A673 (cell line): ENCODE measurements around the gene CLDN11. TPM values are rescaled to one million over a fixed set of nuclear protein-coding genes. Genes with fewer than 3 reads are reported as not detected.

Experiments used
- BruUV-seq: library from RNA; stranded (reverse); fragments of 400-500 nt; replicated peaks from 2 replicates; lab custom pipeline; 2021; lab: Mats Ljungman, UMichigan
- CTCF ChIA-PET: fragments of 300-600 bp; sonication (Branson Sonifier 250); formaldehyde crosslinking; loops from one replicate; lab custom pipeline; 2022; ENCODE audit warnings: antibody characterized with exemption; lab: Charles Lee
- POLR2A ChIA-PET: fragments of 300-600 bp; sonication (Branson Sonifier 250); formaldehyde crosslinking; loops from one replicate; lab custom pipeline; 2022; ENCODE audit warnings: antibody characterized with exemption; ENCODE audit not compliant: low non-redundant PET; lab: Charles Lee
- DNase-seq: peaks from one replicate; pipeline ENCODE4 v3.0.0-alpha.2; 2015; ENCODE audit warnings: low spot score
- H3K27ac ChIP-seq: fragments of 200-600 bp; sonication (generic); 2 replicates; pipeline ENCODE4 v1.5.1; 2016; ENCODE audit warnings: mixed run types, low read depth, mild to moderate bottlenecking, mixed read lengths, antibody characterized with exemption, low read length; ENCODE audit not compliant: poor library complexity, severe bottlenecking
- H3K27me3 ChIP-seq: fragments of 200-600 bp; sonication (generic); replicated peaks from 2 replicates; pipeline ENCODE4 v1.6.1; 2017; ENCODE audit warnings: mixed run types, low read depth, mild to moderate bottlenecking, mixed read lengths, antibody characterized with exemption, low read length; ENCODE audit not compliant: insufficient read depth, poor library complexity
- H3K36me3 ChIP-seq: fragments of 200-600 bp; sonication (generic); 2 replicates; pipeline ENCODE4 v1.6.1; 2016; ENCODE audit warnings: mixed run types, mild to moderate bottlenecking, mixed read lengths, antibody characterized with exemption, low read length; ENCODE audit not compliant: insufficient read depth, poor library complexity, severe bottlenecking
- H3K4me1 ChIP-seq: fragments of 200-600 bp; sonication (generic); 2 replicates; pipeline ENCODE4 v1.6.1; 2017; ENCODE audit warnings: mixed run types, mild to moderate bottlenecking, mixed read lengths, antibody characterized with exemption, low read length; ENCODE audit not compliant: insufficient read depth, poor library complexity, severe bottlenecking
- H3K4me3 ChIP-seq: fragments of 200-600 bp; sonication (generic); 2 replicates; pipeline ENCODE4 v1.5.1; 2016; ENCODE audit warnings: low read depth, mixed run types, mild to moderate bottlenecking, mixed read lengths, low read length; ENCODE audit not compliant: poor library complexity, severe bottlenecking
- H3K9me3 ChIP-seq: fragments of 200-600 bp; sonication (generic); 2 replicates; pipeline ENCODE4 v1.6.1; 2016; ENCODE audit warnings: mixed run types, low read depth, mild to moderate bottlenecking, mixed read lengths, antibody characterized with exemption, low read length; ENCODE audit not compliant: poor library complexity, severe bottlenecking
- EZH2 ChIP-seq: fragments of 200-600 bp; sonication (generic); IDR thresholded peaks from 2 replicates; pipeline ENCODE4 v1.6.1; 2017; ENCODE audit warnings: borderline replicate concordance, low read depth, mild to moderate bottlenecking, mixed read lengths, antibody characterized with exemption, low read length; ENCODE audit not compliant: poor library complexity, severe bottlenecking
- intact Hi-C: fragments of 100-400 bp; cut with micrococcal nuclease; formaldehyde crosslinking; loops from one replicate; pipeline ENCODE4 v1.10.0; 2022; ENCODE audit not compliant: unreplicated experiment
- total RNA-seq: library from RNA; stranded (reverse); gene quantifications from 2 replicates; pipeline ENCODE4 v1.2.3, GENCODE V29; 2021
- TF ChIP-seq, protein P1 (sequence below): fragments of 300-800, 200-600 bp; sonication (generic); conservative IDR thresholded peaks from 2 replicates; pipeline ENCODE4 v1.5.1; 2017; ENCODE audit warnings: low read depth, mild to moderate bottlenecking, antibody characterized with exemption, low read length, moderate library complexity, mixed read lengths

The CLDN11 gene
- total RNA-seq, 1 experiment from 2014 or later, result not detected

DNA sequence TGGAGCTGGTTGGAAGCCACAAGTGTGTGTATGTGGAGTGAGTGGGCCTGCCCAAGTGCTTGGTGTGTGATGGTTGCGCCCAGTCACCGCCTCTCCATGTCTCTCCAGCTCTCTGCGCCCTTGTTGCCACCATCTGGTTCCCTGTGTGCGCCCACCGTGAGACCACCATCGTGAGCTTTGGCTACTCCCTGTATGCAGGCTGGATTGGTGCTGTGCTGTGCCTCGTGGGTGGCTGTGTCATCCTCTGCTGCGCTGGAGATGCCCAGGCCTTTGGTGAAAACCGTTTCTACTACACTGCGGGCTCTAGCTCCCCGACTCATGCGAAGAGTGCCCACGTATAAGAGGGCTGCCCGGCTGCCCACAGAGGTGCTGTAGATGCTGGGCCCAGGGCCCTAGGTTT is 13.7 kb downstream of the CLDN11 start:
- no peaks in the 10 kb centered on the region for H3K27me3 ChIP-seq
- H3K27ac ChIP-seq, result no peak overlapping the region
- no peaks in the 10 kb centered on the region for H3K4me1 ChIP-seq
- H3K36me3 ChIP-seq, result no peaks in the 10 kb centered on the region
- no peaks in the 10 kb centered on the region for H3K9me3 ChIP-seq
- no peak overlapping the region for H3K4me3 ChIP-seq
- TF ChIP-seq EZH2, result no peak
- TF ChIP-seq, protein P1, sequence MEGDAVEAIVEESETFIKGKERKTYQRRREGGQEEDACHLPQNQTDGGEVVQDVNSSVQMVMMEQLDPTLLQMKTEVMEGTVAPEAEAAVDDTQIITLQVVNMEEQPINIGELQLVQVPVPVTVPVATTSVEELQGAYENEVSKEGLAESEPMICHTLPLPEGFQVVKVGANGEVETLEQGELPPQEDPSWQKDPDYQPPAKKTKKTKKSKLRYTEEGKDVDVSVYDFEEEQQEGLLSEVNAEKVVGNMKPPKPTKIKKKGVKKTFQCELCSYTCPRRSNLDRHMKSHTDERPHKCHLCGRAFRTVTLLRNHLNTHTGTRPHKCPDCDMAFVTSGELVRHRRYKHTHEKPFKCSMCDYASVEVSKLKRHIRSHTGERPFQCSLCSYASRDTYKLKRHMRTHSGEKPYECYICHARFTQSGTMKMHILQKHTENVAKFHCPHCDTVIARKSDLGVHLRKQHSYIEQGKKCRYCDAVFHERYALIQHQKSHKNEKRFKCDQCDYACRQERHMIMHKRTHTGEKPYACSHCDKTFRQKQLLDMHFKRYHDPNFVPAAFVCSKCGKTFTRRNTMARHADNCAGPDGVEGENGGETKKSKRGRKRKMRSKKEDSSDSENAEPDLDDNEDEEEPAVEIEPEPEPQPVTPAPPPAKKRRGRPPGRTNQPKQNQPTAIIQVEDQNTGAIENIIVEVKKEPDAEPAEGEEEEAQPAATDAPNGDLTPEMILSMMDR, result no peak
- intact Hi-C loops, result no loop called here
- BruUV-seq, result no TSS peak
- DNase-seq, result no peak
- ChIA-PET POLR2A (interaction anchor here (0.7 kb wide), 1 partner anchor 53 kb away, joined by 11 read pairs; no protein-coding TSS in a partner anchor), CTCF (no interaction called here)

- POLR2A ChIA-PET, result no interaction called here
- DNase-seq, result no peak
- intact Hi-C loops, result no loop called here
- no peak for TF ChIP-seq EZH2
- TF ChIP-seq, protein P1, result no peak
- Histone ChIP-seq H3K4me3 (no peak overlapping the region), H3K9me3 (no peaks in the 10 kb centered on the region), H3K36me3 (no peaks in the 10 kb centered on the region), H3K27ac (no peak overlapping the region), H3K27me3 (no peaks in the 10 kb centered on the region), H3K4me1 (no peaks in the 10 kb centered on the region)
- CTCF ChIA-PET, result no interaction called here
- no TSS peak for BruUV-seq
Observed at GRCh38 chr3:170436697-170437096, 18.0 kb downstream of the CLDN11 start.

- Histone ChIP-seq H3K9me3 (no peaks in the 10 kb centered on the region), H3K27ac (no peak overlapping the region), H3K4me1 (no peaks in the 10 kb centered on the region), H3K27me3 (no peaks in the 10 kb centered on the region), H3K36me3 (no peaks in the 10 kb centered on the region), H3K4me3 (no peak overlapping the region)
- CTCF ChIA-PET, result no interaction called here
- intact Hi-C loops, result no loop called here
- TF ChIP-seq, protein P1, result no peak
- TF ChIP-seq EZH2, result no peak
- no peak for DNase-seq
- POLR2A ChIA-PET, result no interaction called here
- no TSS peak for BruUV-seq
Observed at GRCh38 chr3:170437176-170437575, 18.5 kb downstream of the CLDN11 start.
